Kidney (tissue), 14 donors: ENCODE data around the gene HS3ST3B1. TPM values are rescaled to one million over a fixed set of nuclear protein-coding genes. Genes with fewer than 3 reads are reported as not detected.

Experiments used
- DNase-seq, 5 donors: peaks; one replicate each; pipeline ENCODE4 v3.0.0-alpha.2; 2013 to 2020
- FAIRE-seq: peaks from 2 replicates; lab custom pipeline; 2012; peaks lifted over from hg19 to GRCh38; lab: Jason Lieb, UNC
- H3K27ac ChIP-seq, 2 donors: one replicate each; pipeline ENCODE4 v1.7.0; 2013; ENCODE audit warnings: low read depth in 2 of 2, low read length in 2 of 2, inconsistent platforms in 1 of 2
- H3K27me3 ChIP-seq: one replicate; pipeline ENCODE4 v1.7.1; 2013; ENCODE audit warnings: low read length, inconsistent platforms; ENCODE audit not compliant: control insufficient read depth, insufficient read depth
- H3K36me3 ChIP-seq, 3 donors: one replicate each; pipeline versions ENCODE4 v1.7.0 to v1.7.1; 2013; ENCODE audit warnings: low read length in 3 of 3, control low read depth in 1 of 3, inconsistent platforms in 1 of 3; ENCODE audit not compliant: insufficient read depth in 3 of 3, control insufficient read depth in 2 of 3
- H3K4me1 ChIP-seq, 3 donors: one replicate each; pipeline versions ENCODE4 v1.7.0 to v1.7.1; 2013; ENCODE audit warnings: low read length in 3 of 3, inconsistent platforms in 1 of 3, low read depth in 1 of 3; ENCODE audit not compliant: control insufficient read depth in 2 of 3, insufficient read depth in 2 of 3
- H3K4me3 ChIP-seq, 3 donors: one replicate each; pipeline versions ENCODE4 v1.7.0 to v1.8.1; 2013; ENCODE audit warnings: low read length in 3 of 3, control low read depth in 1 of 3, inconsistent platforms in 1 of 3
- H3K9ac ChIP-seq, 3 donors: one replicate each; pipeline versions ENCODE4 v1.7.0 to v1.7.1; 2013; ENCODE audit warnings: low read length in 3 of 3, control low read depth in 1 of 3, inconsistent platforms in 1 of 3
- H3K9me3 ChIP-seq, 3 donors: one replicate each; pipeline versions ENCODE4 v1.7.0 to v1.7.1; 2013; ENCODE audit warnings: low read length in 3 of 3, control low read depth in 1 of 3, inconsistent platforms in 1 of 3; ENCODE audit not compliant: control insufficient read depth in 2 of 3, insufficient read depth in 1 of 3
- CTCF ChIP-seq: IDR thresholded peaks from 3 replicates; pipeline ENCODE4 v1.5.1; 2012; ENCODE audit warnings: mild to moderate bottlenecking, moderate library complexity, borderline replicate concordance; ENCODE audit not compliant: insufficient read depth; ENCODE audit errors: extremely low read depth
- intact Hi-C: fragments of 100-400 bp; cut with DNase I; formaldehyde crosslinking; loops from one replicate; pipeline ENCODE4 v1.11.1; 2022
- polyA plus RNA-seq: library from polyadenylated mRNA; stranded (reverse); fragments of 350-450 nt; fragmentation: Illumina TruSeq; extraction: RNeasy Lipid Tissue Mini Kit (QIAGEN cat#74804); gene quantifications from one replicate; pipeline ENCODE4 v1.2.3, GENCODE V29; 2014; ENCODE audit warnings: low read depth, low replicate concordance; ENCODE audit not compliant: insufficient read depth
- total RNA-seq: library from RNA; stranded (reverse); fragmentation: NEBNext Ultra II Directional; extraction: Animal tissue kit (Norgen Biotek cat#: 25700); gene quantifications from one replicate; pipeline ENCODE4 v1.2.1, GENCODE V29; 2021
- donor health status: control.
- donor health status: control.
- donor health status: control.
- donor health status: control.
- donor health status: control.
- donor health status: DM: yes; HTN: yes; CAD: no.
- donor health status: Normal renal cell carcinoma (clear cell type).

The HS3ST3B1 gene
- total and polyA plus RNA-seq, 2 donors from 2014 or later: 4.8 to 5.3 TPM

GRCh38 chr17:14304222-14304772 lies 3.4 kb downstream of the HS3ST3B1 start:
- peak overlapping the region in 2 of 3 donors; percentile 26 to 83 for H3K4me3 ChIP-seq
- peaks cover 12% of the 10 kb centered on the region for H3K27me3 ChIP-seq
- no peak overlapping the region for H3K27ac ChIP-seq

GRCh38 chr17:14304773-14305517 lies 4.1 kb downstream of the HS3ST3B1 start:
- peak overlapping the region in 1 of 3 donors; percentile 5 for H3K4me3 ChIP-seq
- peaks cover 0 to 13% (median 0%) of the 10 kb centered on the region in 3 donors for H3K4me1 ChIP-seq
- H3K36me3 ChIP-seq: no peaks in the 10 kb centered on the region
- no peaks in the 10 kb centered on the region for H3K9me3 ChIP-seq
- TF ChIP-seq CTCF: no peak
- peak in 1 of 5 donors; percentile 21 for DNase-seq
- no peak overlapping the region for H3K9ac ChIP-seq
- intact Hi-C loops: no loop called here
- peaks cover 12% of the 10 kb centered on the region for H3K27me3 ChIP-seq
- no peak overlapping the region for H3K27ac ChIP-seq
- FAIRE-seq: no peak

More at GRCh38 chr17:14304222-14304772, 3.4 kb downstream of the HS3ST3B1 start:
- Histone ChIP-seq H3K36me3 (no peaks in the 10 kb centered on the region), H3K4me1 (peaks cover 0 to 10% (median 0%) of the 10 kb centered on the region in 3 donors), H3K9ac (peak overlapping the region in 1 of 3 donors; percentile 6), H3K9me3 (no peaks in the 10 kb centered on the region)
- FAIRE-seq (no peak), DNase-seq (peak in 3 of 5 donors; percentile 27 to 50 (median 30))
- intact Hi-C loops: no loop called here
- no peak for TF ChIP-seq CTCF

- Histone ChIP-seq H3K36me3 (no peaks in the 10 kb centered on the region), H3K4me1 (peaks cover 0 to 13% (median 0%) of the 10 kb centered on the region in 3 donors), H3K9me3 (no peaks in the 10 kb centered on the region), H3K27ac (no peak overlapping the region), H3K9ac (no peak overlapping the region), H3K4me3 (no peak overlapping the region), H3K27me3 (peaks cover 9% of the 10 kb centered on the region)
- intact Hi-C loops: no loop called here
- no peak for TF ChIP-seq CTCF
- peak in 1 of 5 donors; percentile 16 for DNase-seq
- no peak for FAIRE-seq
These were observed 5.1 kb downstream of the HS3ST3B1 start for GRCh38 chr17:14305785-14306496.
